Hair follicle dermal papilla cell (primary cell): ENCODE results near the gene HYAL1. TPM values are rescaled to one million over a fixed set of nuclear protein-coding genes. Genes with fewer than 3 reads are reported as not detected.

ENCODE experiments used
- total RNA-seq: library from RNA; depleted of rRNA; stranded (reverse); fragments of >200 nt; gene quantifications from 2 replicates; pipeline ENCODE4 v1.2.3, GENCODE V29; 2012

The HYAL1 gene
- total RNA-seq: 0.49 and 0.65 TPM in 2 replicates

DNA sequence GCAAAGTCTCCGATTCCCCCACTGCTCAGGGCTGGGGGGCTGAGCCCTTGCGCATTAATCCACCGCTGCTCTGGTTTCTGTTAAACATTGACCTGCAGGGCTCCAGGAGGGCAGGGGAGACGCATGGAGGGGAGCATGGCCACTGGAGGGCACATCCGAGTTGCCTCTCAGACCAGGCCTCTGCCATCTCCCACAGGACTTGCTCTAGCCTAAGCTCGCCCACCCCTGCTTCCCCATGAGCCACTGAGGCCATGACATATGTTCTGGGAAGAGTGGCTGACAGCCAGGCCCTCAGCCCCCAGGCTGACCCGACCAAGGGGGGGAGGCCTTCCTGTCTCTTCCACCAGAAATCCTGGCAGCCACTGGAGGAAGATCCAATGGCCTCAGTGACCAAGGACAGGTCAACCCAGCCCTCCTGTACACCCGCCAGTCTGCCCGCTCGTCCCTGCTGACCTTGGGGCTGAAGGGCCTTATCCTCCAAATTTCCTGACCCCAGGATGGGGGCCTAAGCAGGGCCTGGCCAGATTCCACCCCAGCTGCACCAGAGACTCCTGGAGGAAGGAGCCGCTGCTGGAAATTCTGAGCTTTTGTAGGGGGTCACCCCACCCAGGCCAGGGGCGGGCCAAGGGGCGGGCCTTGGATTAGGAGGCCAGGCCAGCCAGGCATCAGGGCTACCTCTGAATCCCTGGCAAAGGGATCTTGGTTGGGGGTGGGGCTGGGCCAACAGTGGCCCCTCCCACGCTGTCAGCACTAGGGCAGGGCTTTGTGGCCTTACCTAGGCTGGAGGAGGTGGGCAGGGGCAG lies at the start of gene HYAL1:
TSS of gene HYAL1 (minus strand) at position 562 of the 803 bp plus-strand sequence. CDS start 618 bp downstream, outside the sequence.

DNA sequence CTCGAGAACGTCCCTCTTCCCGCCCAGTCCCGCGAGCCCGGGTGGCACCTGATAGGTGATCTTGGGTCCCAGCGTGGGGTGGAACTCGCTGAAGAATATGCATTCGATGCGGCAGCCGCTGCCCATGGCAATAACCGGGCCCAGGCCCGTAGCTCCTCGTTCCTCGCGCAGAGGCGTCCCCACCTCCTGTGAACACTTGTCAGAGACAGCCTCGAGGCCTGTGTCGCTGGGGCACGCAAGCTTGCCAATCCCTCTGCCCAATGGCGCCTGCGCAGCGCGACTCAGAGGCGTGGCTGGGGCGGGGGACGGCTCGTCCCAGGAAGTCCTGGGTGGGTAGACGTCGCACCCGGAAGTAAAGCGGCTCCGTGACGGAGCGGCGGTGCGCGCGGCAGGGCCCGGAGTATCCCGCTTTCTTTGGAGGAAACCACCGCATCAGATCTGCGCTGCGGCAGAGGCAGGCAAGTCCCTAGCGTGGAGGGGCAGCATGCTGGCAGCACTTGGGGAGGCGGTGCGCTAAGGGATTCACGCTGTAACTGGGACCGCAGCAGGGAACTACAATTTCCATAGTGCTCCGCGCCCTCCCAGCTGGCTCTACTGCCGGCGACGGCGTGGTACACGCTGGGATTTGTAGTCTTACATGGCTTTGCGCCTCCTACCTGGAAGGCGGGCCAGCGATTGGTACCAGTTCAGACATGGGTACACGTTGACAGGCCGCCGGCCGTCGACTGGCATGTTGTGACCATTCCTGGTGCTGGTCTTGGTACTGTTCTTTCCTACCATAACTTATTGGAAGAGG lies 47.4 kb upstream of the HYAL1 start, which contains the start of the genes CYB561D2 and NPRL2:
TSS of gene CYB561D2 (plus strand) at position 336 of the 796 bp plus-strand sequence. CDS start 572 bp downstream, outside the sequence.
TSS of gene NPRL2 (minus strand) at position 249 of the 796 bp plus-strand sequence. CDS start at position 126, 123 bp downstream.

GRCh38 chr3:50345586-50346234 lies 42.3 kb upstream of the HYAL1 start, which contains the start of gene ZMYND10:
Gene ZMYND10 (minus strand): TSS chr3:50345732. CDS start chr3:50345579, 153 bp downstream.

DNA sequence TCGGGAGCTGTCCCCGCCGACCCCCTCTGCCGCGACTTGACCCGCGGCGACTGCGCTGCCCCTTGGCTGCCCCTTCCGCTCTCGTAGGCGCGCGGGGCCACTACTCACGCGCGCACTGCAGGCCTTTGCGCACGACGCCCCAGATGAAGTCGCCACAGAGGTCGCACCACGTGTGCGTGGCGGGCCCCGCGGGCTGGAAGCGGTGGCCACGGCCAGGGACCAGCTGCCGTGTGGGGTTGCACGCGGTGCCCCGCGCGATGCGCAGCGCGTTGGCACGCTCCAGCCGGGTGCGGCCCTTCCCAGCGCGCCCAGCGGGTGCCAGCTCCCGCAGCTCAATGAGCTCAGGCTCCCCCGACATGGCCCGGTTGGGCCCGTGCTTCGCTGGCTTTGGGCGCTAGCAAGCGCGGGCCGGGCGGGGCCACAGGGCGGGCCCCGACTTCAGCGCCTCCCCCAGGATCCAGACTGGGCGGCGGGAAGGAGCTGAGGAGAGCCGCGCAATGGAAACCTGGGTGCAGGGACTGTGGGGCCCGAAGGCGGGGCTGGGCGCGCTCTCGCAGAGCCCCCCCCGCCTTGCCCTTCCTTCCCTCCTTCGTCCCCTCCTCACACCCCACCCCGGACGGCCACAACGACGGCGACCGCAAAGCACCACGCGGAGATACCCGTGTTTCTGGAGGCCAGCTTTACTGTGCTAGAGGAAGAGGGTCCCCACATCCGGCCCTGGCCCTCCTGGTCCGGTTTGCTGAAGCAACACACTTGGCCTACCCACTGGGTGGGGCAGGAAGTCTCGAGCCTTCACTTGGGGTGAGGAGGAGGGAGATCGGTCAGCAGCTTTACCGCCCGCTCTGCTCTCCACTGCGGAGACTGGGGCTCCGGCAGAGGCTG lies 37.3 kb upstream of the HYAL1 start, which contains the start of gene RASSF1:
TSS of gene RASSF1 (minus strand) at position 389 of the 882 bp plus-strand sequence. CDS start at position 358, 31 bp downstream.

GRCh38 chr3:50327943-50328691 lies 24.7 kb upstream of the HYAL1 start, which contains the start of gene TUSC2:
Gene TUSC2 (minus strand): TSS chr3:50328223. CDS start chr3:50328099, 124 bp downstream.

GRCh38 chr3:50322386-50323091 lies 19.2 kb upstream of the HYAL1 start, which contains the start of gene HYAL2:
Gene HYAL2 (minus strand): TSS chr3:50322745. CDS start chr3:50320489, 2,256 bp downstream.

GRCh38 chr3:50298836-50299637 lies 4.3 kb downstream of the HYAL1 start, which contains the start of the genes HYAL3 and NAA80:
Gene HYAL3 (minus strand): TSS chr3:50299405. CDS start chr3:50295602, 3,803 bp downstream.
Gene NAA80 (minus strand): TSS chr3:50299405. CDS start chr3:50297463, 1,942 bp downstream.

GRCh38 chr3:50292159-50293078 lies 11.0 kb downstream of the HYAL1 start, which contains the start of gene IFRD2:
Gene IFRD2 (minus strand): TSS chr3:50292429. CDS start chr3:50292274, 155 bp downstream.

GRCh38 chr3:50278880-50279224 lies 24.5 kb downstream of the HYAL1 start, which contains the start of gene LSMEM2:
Gene LSMEM2 (plus strand): TSS chr3:50279087. CDS start chr3:50279114, 27 bp downstream.

DNA sequence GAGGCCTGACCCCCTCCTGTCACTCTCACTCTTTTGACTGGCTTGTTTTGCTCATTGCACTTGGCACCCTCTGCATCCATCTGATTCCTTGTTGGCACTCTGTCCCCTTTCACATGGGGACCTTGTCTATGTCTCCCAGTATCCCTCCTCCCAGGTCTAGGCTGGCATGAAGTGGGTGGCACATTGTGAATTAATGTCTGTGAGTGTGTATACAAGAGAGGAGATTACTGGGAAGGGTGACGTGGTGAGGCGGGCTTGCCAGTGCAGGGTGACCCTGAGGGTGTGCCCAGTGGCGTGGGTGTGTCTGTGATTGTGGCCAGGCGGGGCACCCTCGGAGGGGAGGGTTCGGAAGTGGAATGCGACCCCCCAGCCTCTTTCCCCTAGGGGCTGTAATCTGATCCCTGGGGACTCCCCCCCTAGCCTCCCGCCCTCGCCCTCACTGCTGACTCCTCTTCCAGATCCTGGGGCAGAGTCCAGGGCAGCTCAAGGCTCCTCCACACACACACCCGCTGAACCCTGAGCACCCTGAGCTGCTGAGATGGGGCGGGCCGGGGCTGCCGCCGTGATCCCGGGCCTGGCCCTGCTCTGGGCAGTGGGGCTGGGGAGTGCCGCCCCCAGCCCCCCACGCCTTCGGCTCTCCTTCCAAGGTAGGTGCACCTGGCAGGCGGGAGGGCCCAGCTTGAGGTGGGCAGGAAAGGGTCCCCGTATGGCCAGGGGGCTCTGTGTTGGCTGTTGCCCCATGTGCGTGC lies 34.5 kb downstream of the HYAL1 start, which contains the start of gene SEMA3B:
TSS of gene SEMA3B (plus strand) at position 445 of the 749 bp plus-strand sequence. CDS start at position 539, 94 bp downstream.

Other genes with a start within 250 kb of the HYAL1 start
- 146 and 200 TPM in 2 replicates for gene RBM5, start 214.7 kb downstream of the HYAL1 start, total RNA-seq
- 3.6 and 4.5 TPM in 2 replicates for gene SEMA3F, start 148.2 kb downstream of the HYAL1 start, total RNA-seq
- gene GNAT1, start 112.0 kb downstream of the HYAL1 start, total RNA-seq: not detected in 2 replicates
- not detected in 2 replicates for gene SLC38A3, start 98.3 kb downstream of the HYAL1 start, total RNA-seq
- gene GNAI2, start 67.4 kb downstream of the HYAL1 start, total RNA-seq: 387 and 426 TPM in 2 replicates
- gene SEMA3B, start 34.4 kb downstream of the HYAL1 start, total RNA-seq: 2.4 and 4.6 TPM in 2 replicates
- gene LSMEM2, start 24.5 kb downstream of the HYAL1 start, total RNA-seq: not detected in 2 replicates
- gene IFRD2, start 11.1 kb downstream of the HYAL1 start, total RNA-seq: 48.2 and 49.1 TPM in 2 replicates
- gene HYAL3, start 4.2 kb downstream of the HYAL1 start, total RNA-seq: 2.1 and 3.8 TPM in 2 replicates
- 7.6 and 9.4 TPM in 2 replicates for gene NAA80, start 4.2 kb downstream of the HYAL1 start, total RNA-seq
- gene HYAL2, start 19.2 kb upstream of the HYAL1 start, total RNA-seq: 35.0 and 37.5 TPM in 2 replicates
- gene TUSC2, start 24.6 kb upstream of the HYAL1 start, total RNA-seq: 13.8 and 15.9 TPM in 2 replicates
- gene RASSF1, start 37.3 kb upstream of the HYAL1 start, total RNA-seq: 30.8 and 37.2 TPM in 2 replicates
- 0.65 and 2.1 TPM in 2 replicates for gene ZMYND10, start 42.2 kb upstream of the HYAL1 start, total RNA-seq
- gene NPRL2, start 47.2 kb upstream of the HYAL1 start, total RNA-seq: 19.1 TPM in 2 replicates
- 19.1 and 21.9 TPM in 2 replicates for gene CYB561D2, start 47.3 kb upstream of the HYAL1 start, total RNA-seq
- gene TMEM115, start 55.9 kb upstream of the HYAL1 start, total RNA-seq: 70.3 and 75.8 TPM in 2 replicates
- gene CACNA2D2, start 200.1 kb upstream of the HYAL1 start, total RNA-seq: 0.12 TPM in 1 of 2 replicates, not detected in the other